NCI-H2081 treated with DMSO at 0.1 percent for 48 hours (cell line): Measurements from ENCODE around the gene MRPS18C.
"Not testable (repeated sequence)": the region's sequence is repeated elsewhere in the genome, so short reads cannot be mapped to it uniquely, and the experiment has no call there.

Experiments
- DNase-seq: peaks from one replicate; lab custom pipeline; 2025; lab: John Stamatoyannopoulos, UW

MRPS18C gene

GRCh38 chr4:83498187-83498586 is 42.3 kb downstream of the MRPS18C start:
- no peak for DNase-seq

GRCh38 chr4:83501671-83502070 is 45.8 kb downstream of the MRPS18C start:
- DNase-seq: not testable (repeated sequence)

DNA sequence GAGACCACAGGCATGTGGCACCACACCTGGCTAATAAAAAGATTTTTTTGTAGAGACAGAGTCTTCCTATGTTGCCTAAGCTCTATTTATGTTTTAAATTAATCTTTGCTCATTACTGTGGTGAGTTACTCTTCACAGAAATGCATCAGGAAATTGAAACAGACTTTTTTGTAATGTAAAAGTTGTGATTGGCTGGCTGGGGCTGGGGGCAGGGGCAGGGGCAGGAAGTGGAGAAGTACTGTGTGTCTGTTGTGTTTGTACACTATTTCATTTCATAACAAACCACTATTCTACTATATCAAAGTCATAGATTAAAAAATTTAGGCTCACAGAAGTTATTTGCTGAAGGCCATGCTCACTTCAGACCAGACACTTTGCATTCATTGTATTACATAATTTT is 48.1 kb downstream of the MRPS18C start:
- no peak for DNase-seq

DNA sequence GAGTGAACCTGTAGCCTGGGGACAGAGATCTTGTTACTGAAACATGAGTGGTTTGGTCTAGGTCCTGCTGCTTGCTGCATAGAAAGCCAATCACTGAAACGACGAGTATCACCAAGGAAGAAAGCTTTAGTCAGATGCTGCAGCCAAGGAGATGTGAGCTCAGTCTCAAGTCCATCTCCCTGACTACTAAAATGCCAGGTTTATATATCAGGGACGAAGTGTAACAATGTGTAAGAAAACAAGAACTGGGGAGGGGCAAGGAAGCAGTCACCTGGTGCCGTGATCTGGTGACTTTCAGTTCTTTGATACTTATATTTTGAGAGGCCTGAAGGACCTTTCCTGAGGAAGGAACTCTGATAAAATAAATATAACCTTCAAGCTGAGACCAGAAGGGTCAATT is 48.6 kb downstream of the MRPS18C start:
- no peak for DNase-seq

DNA sequence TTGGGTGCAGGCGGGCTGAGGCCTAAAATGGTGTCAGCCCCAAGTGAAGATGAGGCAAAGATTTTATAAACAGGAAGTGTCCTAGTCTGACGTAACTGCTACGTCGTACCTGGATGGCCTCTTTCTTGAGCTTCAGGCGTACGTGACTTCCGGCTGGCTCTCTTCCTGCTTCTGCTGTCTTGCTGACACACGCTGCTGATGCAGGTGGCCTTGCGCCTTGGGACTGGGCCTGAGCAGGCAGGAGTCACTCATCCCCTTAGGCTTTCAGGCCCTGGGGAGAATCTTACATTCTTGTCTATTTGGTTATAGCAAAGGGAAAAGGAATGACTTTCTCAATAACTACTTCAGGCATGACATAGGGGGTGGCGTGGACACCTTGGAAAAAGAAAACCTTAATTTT is 49.1 kb downstream of the MRPS18C start:
- no peak for DNase-seq

DNA sequence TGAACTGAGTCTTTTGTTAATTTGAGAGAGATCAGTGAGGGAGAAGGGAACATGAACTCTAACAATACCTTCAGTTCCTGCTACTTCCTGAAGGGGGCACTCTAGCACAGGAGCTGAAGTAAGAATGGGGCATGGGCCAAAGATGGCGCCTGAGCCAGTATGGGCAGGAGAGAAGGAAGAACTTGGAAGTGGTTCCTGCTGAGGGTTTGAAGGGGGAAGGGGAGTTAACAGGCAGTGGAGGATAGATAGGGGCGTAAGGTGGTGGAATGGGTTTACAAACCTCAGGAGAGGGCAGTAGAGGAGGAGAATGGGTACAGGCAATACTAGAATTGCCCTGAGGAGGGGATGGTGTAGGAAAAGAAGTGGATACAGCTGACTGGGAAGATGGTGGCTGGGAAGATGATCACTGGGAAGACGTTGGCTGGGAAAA is 53.3 kb downstream of the MRPS18C start:
- DNase-seq: peak; percentile 1

- DNase-seq: no peak
Measured at GRCh38 chr4:83510442-83510841, 54.6 kb downstream of the MRPS18C start.
